Activated naive CD4-positive, alpha-beta T cell treated with anti-CD3 and anti-CD28 coated beads, Interleukin-2, amount 50 U/mL, for 72 hours (primary cell): Measurements from ENCODE around the gene MAP3K10. TPM values are rescaled to one million over a fixed set of nuclear protein-coding genes. Genes with fewer than 3 reads are reported as not detected.

Experiments
- ATAC-seq, 2 donors: fragments of 150-1000 bp; cut with Tn5 transposase; 2 replicates each; pipeline ENCODE4 v1.10.0; 2021; ENCODE audit warnings: mild to moderate bottlenecking in 2 of 2, moderate library complexity in 2 of 2
- DNase-seq, 2 donors: peaks; one replicate each; pipeline ENCODE4 v3.0.0; 2021 to 2022; ENCODE audit warnings: low spot score in 2 of 2
- H3K27ac Mint-ChIP-seq, 2 donors: one replicate each; pipeline ENCODE4 v1.8.0; 2022; ENCODE audit warnings: mild to moderate bottlenecking in 2 of 2, mixed read lengths in 2 of 2
- H3K36me3 Mint-ChIP-seq, 2 donors: one replicate each; pipeline ENCODE4 v1.8.0; 2022; ENCODE audit warnings: mixed read lengths in 2 of 2
- H3K9me3 Mint-ChIP-seq, 2 donors: one replicate each; pipeline ENCODE4 v1.8.0; 2022; ENCODE audit warnings: mixed read lengths in 2 of 2
- total RNA-seq, 2 donors: library from RNA; stranded (reverse); gene quantifications; one replicate each; pipeline ENCODE4 v1.2.3, GENCODE V29; 2022

MAP3K10 gene
- total RNA-seq, 2 donors from 2014 or later = 11.1 to 11.6 TPM

DNA sequence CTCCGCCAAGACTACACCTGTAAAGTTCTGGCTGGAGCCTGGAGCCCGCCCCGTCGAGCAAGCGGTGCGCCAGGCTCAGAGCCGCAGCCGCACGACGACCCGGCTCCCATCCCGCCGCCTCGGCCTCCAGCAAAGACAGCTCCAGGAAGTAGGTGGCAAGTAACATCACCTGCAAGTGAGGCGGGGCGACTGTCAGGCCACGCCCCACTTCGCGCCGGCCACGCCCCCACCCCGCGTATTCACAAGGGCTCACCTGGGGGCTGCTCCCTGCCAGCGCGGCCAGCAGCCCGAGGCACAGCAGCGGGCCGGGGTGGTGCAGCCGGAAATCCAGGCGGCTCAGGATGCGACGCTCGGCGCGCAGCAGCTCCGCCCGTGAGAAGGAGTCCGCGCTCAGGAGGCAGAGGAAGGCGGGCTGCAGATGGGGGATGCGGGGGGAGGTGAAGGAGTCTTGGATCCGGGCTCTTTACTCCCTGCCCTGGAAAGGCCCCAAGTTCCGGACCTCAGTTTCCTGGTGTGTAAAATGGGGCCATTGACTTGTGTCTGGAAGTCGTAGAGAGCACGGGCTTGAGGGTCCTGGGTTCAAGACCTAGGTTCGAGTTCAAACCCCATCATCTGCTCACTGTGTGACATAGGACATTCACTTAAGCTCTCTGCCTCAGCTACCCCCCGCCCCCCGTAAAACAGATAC lies 32.1 kb downstream of the MAP3K10 start:
- H3K27ac Mint-ChIP-seq = no peak overlapping the region
- ATAC-seq (peak in 1 of 2 donors; percentile 14), DNase-seq (peak in 1 of 2 donors; percentile 36)
- peaks cover 9 to 22% of the 10 kb centered on the region in 2 donors for H3K36me3 Mint-ChIP-seq
- peaks cover 0 to 6% of the 10 kb centered on the region in 2 donors for H3K9me3 Mint-ChIP-seq

DNA sequence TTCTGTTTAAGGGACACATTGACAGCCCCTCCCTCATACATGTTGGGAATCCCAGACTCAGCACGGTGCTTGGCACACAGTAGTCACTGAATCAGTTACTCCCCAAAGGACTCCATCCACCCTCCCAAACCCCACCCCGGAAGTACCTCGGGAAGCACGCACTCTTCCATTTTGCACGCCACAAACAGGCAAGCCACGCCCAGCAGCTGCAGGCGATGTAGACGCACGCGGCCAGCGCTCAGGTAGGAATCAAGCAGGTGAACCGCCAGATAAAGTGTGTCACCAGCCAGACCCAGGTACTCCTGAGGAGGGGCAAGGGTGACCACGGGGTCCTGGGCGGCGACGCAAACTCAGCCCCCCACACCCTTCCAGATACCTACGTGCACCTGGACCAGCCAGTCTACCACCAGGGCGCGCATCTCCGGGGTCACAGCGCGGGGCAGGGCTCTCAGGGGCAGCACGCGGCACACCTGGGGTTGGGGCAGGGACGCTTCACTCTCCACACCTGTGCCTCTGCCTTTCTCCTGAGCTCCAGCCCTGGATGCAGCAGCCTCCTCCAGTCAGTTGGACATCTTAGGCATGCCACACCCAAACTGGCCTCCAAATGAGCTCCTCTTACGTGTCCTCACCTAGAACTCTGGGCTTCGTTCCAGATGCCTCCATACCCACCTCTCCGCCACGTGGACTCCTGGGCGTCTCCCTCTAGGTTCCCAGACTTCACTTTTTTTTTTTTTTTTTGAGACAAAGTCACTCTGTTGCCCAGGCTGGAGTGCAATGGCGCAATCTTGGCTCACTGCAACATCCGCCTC lies 33.3 kb downstream of the MAP3K10 start:
- Mint-ChIP-seq H3K27ac (peak overlapping the region in 1 of 2 donors; percentile 70), H3K9me3 (peaks cover 0 to 6% of the 10 kb centered on the region in 2 donors), H3K36me3 (peaks cover 9 to 22% of the 10 kb centered on the region in 2 donors)
- DNase-seq = no peak
- no peak for ATAC-seq

DNA sequence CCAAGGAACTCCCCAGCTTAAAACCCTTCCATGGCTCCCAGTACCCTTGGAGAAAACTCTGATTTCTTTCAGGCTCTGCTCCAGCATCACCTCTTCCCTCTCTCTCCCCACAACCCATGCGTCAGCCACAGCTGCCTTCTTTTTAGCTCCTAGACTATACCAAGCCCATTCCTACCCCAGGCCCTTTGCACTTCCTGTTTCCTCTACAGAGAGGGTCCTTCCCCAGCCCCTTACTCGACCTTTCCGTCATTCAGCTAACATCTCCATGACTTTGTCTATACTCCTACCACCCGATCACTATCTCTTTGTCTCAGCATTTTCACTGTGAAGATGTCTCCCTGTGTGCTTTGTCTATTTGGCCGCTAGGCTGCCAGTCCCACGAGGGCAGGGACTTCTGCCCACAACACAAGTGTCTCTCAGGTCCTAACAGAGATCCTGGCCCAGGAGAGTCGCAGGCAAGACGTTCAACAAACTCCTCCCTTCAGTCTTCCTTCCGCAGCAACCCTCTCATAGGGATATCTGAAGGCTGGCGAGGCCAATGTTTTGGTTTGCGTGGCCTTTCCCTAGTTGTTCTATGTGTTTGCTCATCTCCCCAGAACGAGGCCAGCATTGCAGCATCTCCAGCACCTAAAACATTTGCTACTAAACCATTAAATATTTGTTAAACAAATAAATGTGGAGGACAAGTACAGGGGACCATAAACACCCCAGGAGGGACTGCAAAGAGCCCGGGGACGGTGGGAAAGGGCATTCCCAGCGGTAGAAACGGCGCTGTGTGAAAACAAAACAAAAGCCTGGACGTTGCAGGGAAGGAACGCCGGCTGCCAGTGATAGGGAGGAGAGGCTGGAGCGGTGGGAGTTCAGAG lies 34.4 kb downstream of the MAP3K10 start:
- H3K36me3 Mint-ChIP-seq = peaks cover 9 to 22% of the 10 kb centered on the region in 2 donors

DNA sequence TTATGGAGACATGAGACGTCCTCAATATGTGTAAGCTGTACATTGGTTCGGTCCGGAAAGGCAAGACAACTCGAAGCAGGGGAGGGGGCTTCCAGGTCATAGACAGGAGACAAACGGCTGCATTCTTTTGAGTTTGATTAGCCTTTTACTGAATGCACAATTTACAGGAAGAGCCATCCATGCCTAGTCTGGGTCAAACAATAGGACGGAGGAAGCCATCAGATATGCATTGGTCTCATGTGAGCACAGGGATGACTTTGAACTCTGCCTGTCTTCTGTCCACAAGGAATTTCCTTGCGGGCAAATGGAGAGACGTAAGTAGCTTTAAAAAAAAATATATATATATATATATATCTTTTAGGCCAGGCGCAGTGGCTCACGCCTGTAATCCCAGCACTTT lies 37.1 kb downstream of the MAP3K10 start:
- Mint-ChIP-seq H3K9me3 (no peaks in the 10 kb centered on the region), H3K27ac (peak overlapping the region in 1 of 2 donors; percentile 45), H3K36me3 (peaks cover 4 to 15% of the 10 kb centered on the region in 2 donors)
- no peak for ATAC-seq
- DNase-seq = no peak

More for the DNA sequence above, 34.4 kb downstream of the MAP3K10 start:
- Mint-ChIP-seq H3K9me3 (peaks cover 0 to 6% of the 10 kb centered on the region in 2 donors), H3K27ac (peak overlapping the region in 1 of 2 donors; percentile 16)
- ATAC-seq (no peak), DNase-seq (no peak)

- no peak for ATAC-seq
- H3K36me3 Mint-ChIP-seq = peaks cover 4 to 15% of the 10 kb centered on the region in 2 donors
- peak overlapping the region in 1 of 2 donors; percentile 14 for H3K27ac Mint-ChIP-seq
These were observed 37.6 kb downstream of the MAP3K10 start for GRCh38 chr19:40228863-40229262.

DNA sequence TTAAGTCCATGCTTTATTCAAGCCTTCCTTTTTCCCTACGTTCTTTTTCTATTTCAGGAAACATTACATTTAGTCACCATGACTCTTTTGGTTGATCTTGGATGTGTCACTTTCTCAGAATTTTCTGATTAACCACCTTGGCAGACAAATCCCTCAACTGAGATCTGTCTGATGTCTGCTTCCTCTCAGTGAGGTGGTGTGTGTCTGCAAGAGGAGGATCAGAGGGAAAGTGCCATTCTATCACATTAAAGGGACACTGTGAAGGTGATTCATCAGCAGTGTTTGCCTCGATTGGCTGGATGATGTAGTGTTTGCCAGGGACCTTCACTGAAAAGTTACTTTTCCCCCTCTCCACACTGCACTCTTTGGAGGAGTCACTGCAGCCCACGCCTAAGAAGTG lies 38.3 kb downstream of the MAP3K10 start:
- ATAC-seq = peak; percentile 88 to 95
- DNase-seq = no peak
- peaks cover 4 to 15% of the 10 kb centered on the region in 2 donors for H3K36me3 Mint-ChIP-seq
- no peaks in the 10 kb centered on the region for H3K9me3 Mint-ChIP-seq
- H3K27ac Mint-ChIP-seq = peak overlapping the region in 1 of 2 donors; percentile 14

More at GRCh38 chr19:40228863-40229262, 37.6 kb downstream of the MAP3K10 start:
- no peaks in the 10 kb centered on the region for H3K9me3 Mint-ChIP-seq
- DNase-seq = no peak

GRCh38 chr19:40229926-40230417 lies 38.7 kb downstream of the MAP3K10 start:
- H3K27ac Mint-ChIP-seq = peak overlapping the region in 1 of 2 donors; percentile 14
- H3K36me3 Mint-ChIP-seq = peaks cover 4 to 15% of the 10 kb centered on the region in 2 donors
- H3K9me3 Mint-ChIP-seq = no peaks in the 10 kb centered on the region
- ATAC-seq (no peak), DNase-seq (no peak)

DNA sequence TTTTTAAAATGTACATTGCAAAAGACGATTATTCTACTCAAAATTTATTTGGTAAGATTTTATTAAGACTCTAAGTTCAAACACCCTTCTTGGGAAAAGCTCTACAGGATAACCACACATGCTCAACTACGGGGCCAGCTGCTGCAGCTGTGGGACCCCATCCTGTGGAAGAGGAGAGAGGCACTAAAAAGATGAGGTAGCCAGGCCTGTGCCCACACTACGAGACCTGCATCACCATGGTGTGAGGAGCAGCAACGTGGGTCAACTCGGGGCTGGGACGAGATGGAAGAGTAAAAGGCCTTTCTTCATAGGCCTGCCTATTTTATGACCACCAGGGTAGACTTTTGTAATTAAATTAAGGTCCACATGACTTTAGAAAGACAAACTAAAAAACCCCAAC lies 39.8 kb downstream of the MAP3K10 start:
- H3K36me3 Mint-ChIP-seq = peaks cover 0 to 6% of the 10 kb centered on the region in 2 donors
- H3K27ac Mint-ChIP-seq = peak overlapping the region; percentile 18 to 32
- DNase-seq (no peak), ATAC-seq (no peak)
- no peaks in the 10 kb centered on the region for H3K9me3 Mint-ChIP-seq

- Mint-ChIP-seq H3K27ac (peak overlapping the region in 1 of 2 donors; percentile 3), H3K36me3 (peaks cover 0 to 3% of the 10 kb centered on the region in 2 donors), H3K9me3 (no peaks in the 10 kb centered on the region)
- no peak for ATAC-seq
- DNase-seq = no peak
These were observed 40.6 kb downstream of the MAP3K10 start for GRCh38 chr19:40231544-40232424.

DNA sequence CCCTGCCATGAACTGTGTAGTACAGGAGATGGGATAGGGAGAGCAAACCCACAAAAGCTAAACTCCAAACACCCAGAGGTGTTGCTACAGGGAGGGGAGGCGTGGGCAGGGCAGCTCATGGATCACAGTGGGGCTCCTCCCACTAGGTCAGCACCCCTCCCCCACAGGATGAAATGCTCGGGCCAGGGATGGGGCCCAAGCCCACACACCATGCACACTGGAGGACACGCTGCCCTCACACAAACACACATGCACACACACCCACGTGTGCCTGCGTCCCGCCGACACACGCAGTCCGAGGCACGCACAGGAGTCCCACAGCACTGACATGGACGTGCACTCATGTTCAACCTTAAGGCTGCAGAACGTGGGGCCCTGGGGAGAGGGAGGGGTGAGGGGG lies 41.3 kb downstream of the MAP3K10 start:
- ATAC-seq = no peak
- Mint-ChIP-seq H3K36me3 (no peaks in the 10 kb centered on the region), H3K9me3 (no peaks in the 10 kb centered on the region), H3K27ac (peak overlapping the region in 1 of 2 donors; percentile 3)
- no peak for DNase-seq

DNA sequence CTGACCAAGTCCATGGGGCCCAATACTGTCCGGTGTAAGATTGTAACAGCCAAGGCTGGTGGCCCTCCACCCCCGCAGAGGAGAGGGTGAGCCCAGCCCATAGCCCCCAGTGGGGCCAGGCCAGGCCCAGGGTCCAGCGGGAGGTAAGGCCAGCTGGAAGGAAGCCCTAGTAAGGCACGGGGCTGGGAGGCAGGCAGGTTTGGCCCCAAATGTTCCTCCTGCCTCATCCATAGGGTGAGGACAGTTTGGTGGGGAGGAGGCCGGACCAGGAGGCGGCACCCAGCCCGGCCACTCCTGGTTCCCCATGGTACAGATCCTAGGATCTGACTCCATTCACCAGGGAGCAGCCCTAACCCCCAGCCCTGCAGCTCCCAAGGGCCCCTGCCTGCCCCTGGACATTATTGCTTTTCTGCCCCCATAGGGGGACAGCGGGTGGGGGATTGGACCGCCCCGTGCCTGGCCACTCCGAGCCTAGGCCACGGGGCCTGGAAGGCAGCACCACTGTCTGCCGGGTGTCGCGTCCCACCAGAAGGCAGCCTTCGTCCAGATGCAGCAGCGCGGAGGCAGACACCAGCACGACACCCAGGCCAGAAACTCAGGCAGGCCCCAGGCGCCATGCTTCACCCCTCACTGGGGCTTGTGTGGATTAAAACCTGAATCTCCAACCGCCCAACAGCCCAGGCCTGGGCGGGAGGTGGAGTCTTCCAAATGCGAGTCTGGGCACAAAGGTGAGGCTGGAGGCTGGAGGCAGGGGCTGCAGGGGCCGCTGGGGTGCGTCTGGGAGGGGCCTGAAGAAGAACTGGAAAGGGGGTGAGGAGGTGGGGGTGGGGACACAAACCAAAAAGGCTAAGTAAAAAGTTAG lies 42.0 kb downstream of the MAP3K10 start:
- Mint-ChIP-seq H3K36me3 (no peaks in the 10 kb centered on the region), H3K27ac (no peak overlapping the region), H3K9me3 (no peaks in the 10 kb centered on the region)
- ATAC-seq (no peak), DNase-seq (no peak)

- DNase-seq = no peak
- ATAC-seq = no peak
These were observed 42.7 kb downstream of the MAP3K10 start for GRCh38 chr19:40233811-40234389.

DNA sequence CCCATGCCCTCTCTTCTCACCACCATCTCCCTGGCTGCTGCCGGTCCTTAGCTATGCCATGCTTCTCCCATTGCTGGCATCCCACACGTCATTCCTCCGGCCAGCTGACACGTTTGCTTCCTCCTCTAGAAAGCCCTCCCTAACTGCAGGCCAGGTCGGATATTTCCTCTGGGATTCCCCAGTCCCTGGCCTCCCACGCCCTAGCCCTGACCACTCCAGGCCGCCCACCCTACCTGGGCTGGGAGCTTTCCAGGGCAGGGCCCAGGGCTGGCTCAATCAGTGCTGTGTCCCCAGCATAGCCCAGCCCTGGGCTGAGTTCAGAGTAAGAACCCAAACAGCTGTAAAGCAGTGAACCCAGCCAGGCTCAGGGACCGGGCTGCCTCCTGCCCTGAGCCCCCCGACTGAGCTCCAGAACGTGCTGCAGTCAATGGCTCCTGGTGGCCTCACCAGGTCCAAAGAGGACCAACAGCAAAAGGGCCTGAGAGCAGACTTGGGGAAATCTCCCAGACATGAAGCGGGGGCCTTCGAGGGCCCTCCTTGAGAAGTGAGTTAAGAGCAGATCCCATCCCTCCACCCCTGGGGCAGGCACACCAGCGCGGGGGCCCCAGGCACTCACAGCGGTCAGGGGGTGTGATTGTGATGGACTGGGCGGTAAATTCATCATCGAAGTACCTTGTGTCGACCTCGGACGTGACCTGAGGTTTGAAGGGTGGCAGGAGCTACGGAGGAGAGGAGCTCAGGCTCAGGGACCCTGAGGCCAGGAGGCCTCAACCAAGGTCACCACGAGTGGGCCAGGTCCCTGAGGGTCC lies 43.4 kb downstream of the MAP3K10 start:
- DNase-seq = no peak
- ATAC-seq = no peak
- Mint-ChIP-seq H3K27ac (peak overlapping the region in 1 of 2 donors; percentile 72), H3K36me3 (no peaks in the 10 kb centered on the region), H3K9me3 (no peaks in the 10 kb centered on the region)

More at GRCh38 chr19:40233811-40234389, 42.7 kb downstream of the MAP3K10 start:
- Mint-ChIP-seq H3K36me3 (no peaks in the 10 kb centered on the region), H3K9me3 (no peaks in the 10 kb centered on the region), H3K27ac (peak overlapping the region; percentile 50 to 72)
